ENCODE results near the gene DEGS2.

Gene DEGS2

GRCh38 chr14:100147691-100148464 lies 11.6 kb downstream of the DEGS2 start:
- FAIRE-seq = no peak

- FAIRE-seq = no peak
Measured at GRCh38 chr14:100147181-100147631, 12.2 kb downstream of the DEGS2 start.

DNA sequence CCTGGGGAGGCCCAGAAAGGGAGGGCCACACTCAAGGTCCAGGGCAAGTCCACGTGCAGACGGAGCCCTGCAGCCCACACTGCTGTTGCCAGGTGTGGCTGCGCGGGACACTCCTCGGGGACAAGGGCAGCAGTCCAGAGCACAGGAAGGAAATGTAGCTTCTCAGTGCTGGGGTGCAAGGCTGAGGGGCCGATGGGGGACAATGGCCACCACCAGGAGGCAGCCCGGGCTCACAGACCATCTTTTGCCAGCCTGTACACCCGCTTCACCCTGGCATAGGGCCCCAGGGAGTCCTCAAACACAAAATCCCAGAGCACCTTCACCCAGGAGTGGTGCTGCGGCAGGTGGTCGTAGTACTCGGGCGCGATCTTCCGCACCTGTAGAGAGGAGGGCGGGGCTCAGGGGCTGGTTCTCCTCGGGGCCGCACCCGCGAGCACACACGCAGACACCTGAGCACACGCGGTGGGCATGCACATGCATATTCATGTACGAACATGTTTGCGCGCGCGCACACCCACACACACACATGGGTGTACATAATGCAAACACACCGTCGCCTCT lies 12.8 kb downstream of the DEGS2 start:
- no peak for FAIRE-seq

- FAIRE-seq = no peak
Measured at GRCh38 chr14:100145682-100146464, 13.6 kb downstream of the DEGS2 start.

- no peak for FAIRE-seq
Measured at GRCh38 chr14:100144996-100145646, 14.3 kb downstream of the DEGS2 start.

GRCh38 chr14:100144645-100144995 lies 14.8 kb downstream of the DEGS2 start:
- FAIRE-seq = no peak

GRCh38 chr14:100143934-100144333 lies 15.5 kb downstream of the DEGS2 start:
- FAIRE-seq = no peak

- no peak for FAIRE-seq
Measured at GRCh38 chr14:100143523-100143922, 15.9 kb downstream of the DEGS2 start.

DNA sequence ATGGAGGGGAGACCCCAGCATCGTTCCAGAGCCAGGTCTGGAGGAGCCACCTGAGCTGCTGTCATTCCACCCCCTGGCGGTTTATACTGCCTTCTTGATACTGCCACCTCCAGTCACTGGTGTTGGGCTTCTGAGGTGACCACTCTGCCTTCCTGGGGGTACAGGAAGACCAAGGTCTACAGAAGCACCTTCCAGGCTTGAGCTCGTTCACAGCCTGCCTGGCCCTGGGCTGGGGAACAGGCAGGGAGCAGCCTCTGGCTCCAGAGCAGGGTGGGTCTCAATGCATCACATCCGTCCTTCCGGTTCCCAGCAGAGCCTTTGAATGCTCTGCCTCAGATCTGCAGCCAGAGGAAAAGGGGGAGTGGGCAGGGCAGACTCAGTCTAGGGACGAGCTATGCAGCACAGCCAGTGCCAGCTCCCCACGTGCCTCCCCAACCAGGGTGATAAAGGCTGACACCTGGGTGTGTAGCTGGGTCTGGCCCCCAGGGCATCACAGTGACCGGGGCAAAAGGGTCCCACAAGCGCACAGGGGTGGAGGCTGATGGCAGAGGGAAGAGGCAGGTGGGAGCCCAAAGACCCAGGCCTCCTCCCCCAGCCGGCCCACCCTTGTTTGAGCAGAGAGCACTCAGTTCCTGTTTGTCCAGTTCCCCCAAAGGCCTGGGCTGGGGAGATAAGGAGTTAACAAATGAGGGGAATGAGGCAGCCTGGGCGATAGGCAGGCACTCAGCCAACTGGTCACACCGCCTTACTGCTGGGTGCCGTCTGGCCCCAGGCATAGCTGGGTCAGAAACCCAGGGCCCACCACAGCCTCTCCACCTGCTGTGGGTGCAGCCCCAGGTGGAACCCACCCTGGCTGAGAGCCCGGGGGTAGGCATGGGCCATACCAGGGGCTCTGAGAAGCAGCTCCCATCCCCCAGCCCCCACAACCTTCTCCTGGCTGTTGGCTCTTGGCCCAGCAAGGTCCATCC lies 17.1 kb downstream of the DEGS2 start:
- FAIRE-seq = no peak

- no peak for FAIRE-seq
Measured at GRCh38 chr14:100141098-100141497, 18.3 kb downstream of the DEGS2 start.

GRCh38 chr14:100140452-100141078 lies 18.9 kb downstream of the DEGS2 start:
- no peak for FAIRE-seq

DNA sequence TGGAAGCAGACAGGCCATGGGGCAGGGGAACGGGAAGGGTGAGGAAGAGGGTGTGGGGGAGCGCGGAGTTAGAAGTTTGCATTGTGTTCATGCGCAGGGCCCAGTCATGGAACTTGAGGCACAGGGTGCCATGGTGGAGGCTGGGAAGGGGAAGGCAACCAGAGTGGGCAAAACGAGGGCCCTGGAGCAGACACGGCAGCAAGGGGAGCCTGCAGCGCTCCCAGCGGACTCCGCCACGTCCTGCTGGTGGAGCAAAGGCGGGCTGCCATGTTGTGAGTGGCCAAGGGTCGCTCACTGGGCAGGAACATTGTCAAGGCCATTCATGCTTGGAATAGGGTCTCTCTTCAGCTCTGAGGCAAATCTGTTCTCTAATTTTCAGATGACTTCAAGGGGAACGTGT lies 20.5 kb downstream of the DEGS2 start:
- FAIRE-seq = no peak

GRCh38 chr14:100138082-100138787 lies 21.2 kb downstream of the DEGS2 start:
- FAIRE-seq = no peak

DNA sequence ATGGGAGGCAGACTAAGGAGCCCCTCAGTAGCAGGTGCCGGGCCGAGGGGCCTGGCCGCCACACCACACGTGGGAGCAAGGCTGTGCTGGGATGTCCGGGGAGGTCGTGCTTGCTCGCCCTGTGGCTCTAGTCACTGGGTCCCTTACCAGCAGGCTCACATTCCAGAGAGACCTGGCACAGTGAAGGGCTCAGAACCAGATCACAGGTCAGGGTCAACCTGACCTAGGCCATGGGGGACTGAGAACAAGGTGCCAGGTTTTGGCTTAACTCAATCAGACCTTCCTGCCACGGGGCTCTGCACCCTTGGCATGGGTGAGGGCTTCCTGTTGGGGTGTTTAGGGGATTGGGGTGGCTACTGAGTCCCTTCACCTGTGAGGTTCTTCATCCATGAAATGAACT lies 22.3 kb downstream of the DEGS2 start:
- no peak for FAIRE-seq

DNA sequence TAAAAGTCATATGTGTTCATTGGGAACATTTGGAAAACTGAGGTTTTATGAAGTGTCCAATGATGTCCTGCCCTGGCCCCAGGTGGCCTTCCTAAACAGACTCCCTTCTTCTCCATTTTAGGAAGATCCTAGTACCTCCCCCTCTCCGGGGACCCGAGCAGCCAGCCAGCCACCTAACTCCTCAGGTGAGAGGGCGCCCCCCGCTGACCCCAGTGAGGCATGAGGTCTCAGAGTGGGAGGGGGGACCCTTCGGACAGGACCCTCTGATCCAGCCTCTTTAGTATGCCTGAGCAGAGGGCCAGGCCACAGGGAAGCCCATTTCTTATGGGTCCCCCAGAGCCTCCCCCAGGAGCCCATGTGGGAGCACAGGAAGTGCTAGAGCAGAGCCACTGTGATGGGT lies 23.7 kb downstream of the DEGS2 start:
- FAIRE-seq = no peak

DNA sequence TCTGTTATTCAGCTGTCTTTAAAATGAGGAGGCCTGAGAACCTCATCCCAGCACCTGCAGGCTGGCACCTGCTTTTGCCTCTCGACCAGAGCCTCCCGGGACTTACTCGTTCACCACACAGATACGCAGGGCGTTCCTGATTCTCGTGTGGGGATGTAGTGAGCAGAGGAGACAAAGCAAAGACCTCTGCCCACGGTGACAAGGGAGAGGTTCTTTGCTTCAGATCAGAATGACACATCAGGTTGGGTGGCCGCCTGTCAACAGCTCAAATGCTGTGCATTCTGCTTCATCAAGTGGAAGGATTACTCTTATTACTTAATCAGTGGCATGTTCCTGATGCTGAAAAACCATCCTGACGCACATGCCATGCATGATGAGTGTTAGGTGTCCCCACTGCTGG lies 24.4 kb downstream of the DEGS2 start:
- FAIRE-seq = no peak

DNA sequence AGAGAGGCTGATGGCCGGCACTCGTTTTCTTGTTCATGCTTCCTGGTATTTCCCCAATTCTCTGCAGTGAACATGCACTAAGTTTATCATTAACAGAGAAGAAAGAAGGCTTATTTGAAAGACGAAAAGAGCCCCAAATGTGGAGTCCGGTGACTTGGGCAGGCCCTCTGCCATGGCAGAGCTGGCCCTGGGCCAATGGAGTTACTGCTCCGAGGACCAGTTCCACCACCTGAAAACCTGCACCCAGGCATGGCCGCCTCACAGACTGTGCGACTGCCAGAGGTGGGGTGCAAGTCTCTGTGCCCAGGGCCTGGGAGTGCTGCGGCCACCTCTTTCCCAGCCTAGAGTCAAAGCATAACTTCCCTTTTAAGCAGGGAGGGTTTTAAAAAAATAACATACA lies 24.9 kb downstream of the DEGS2 start:
- FAIRE-seq = no peak

GRCh38 chr14:100132903-100133510 lies 26.4 kb downstream of the DEGS2 start:
- no peak for FAIRE-seq

- no peak for FAIRE-seq
Measured at GRCh38 chr14:100132161-100132902, 27.1 kb downstream of the DEGS2 start.

DNA sequence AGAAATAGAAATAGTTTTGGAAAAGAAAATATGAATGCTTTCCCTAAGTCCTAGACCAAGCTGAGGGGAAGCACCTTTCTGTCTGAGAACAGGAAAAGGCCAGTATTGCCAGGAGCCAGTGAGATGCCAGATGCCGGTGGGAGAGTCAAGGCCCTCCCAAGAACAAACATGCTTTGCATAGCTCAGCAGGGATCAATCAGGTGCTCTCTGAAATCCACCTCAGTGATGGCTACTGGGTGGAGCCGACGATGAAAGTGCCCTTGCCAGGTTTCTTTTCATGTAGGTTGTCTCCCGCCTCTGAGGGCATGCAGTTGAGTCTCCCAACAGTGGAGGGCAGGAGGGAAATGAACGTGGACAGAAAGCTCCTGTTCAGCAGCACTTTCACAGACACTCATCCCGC lies 28.3 kb downstream of the DEGS2 start:
- FAIRE-seq = no peak
